ENCODE data around the gene AIRE.

DNA sequence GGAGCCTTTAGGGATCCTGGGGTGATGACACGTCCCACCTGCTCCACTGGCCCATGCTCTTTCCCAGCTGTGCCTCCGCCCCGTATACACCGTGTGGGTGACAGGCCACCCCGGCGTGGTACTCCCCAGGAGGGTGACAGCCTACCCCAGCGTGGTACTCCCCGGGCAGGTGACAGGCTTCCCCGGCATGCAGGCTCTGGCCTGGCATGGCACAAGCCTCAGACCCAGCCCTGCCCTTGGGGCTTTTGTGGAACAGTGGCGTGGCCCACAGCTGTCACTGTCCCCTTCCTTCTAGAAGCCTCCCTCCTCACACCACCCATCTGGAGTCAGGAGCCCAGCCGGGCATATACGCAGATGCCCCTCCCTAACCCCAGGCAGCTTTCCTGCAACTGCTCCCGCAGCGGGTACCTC is 9.5 kb downstream of the AIRE start:
- TF ChIP-seq OVOL2 (CRISPR knock-in tag; IDR thresholded peaks at IDR 0.05; ENCODE audit: borderline replicate concordance), result no peak
- TF ChIP-seq, protein P1, sequence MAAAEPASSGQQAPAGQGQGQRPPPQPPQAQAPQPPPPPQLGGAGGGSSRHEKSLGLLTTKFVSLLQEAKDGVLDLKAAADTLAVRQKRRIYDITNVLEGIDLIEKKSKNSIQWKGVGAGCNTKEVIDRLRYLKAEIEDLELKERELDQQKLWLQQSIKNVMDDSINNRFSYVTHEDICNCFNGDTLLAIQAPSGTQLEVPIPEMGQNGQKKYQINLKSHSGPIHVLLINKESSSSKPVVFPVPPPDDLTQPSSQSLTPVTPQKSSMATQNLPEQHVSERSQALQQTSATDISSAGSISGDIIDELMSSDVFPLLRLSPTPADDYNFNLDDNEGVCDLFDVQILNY (CRISPR knock-in tag; IDR thresholded peaks at IDR 0.05), result no peak
